GM19025 (cell line): Measurements from ENCODE around the gene DYNLRB2.

Experiments
- ATAC-seq: cut with Tn5 transposase; IDR thresholded peaks from one replicate; pipeline ENCODE4 v1.9.1; 2021; ENCODE audit warnings: mild to moderate bottlenecking, low read depth, moderate library complexity; ENCODE audit not compliant: unreplicated experiment

The DYNLRB2 gene

GRCh38 chr16:80547145-80547544, 6.4 kb downstream of the DYNLRB2 start:
- no peak for ATAC-seq

GRCh38 chr16:80552277-80552676, 11.5 kb downstream of the DYNLRB2 start:
- no peak for ATAC-seq

GRCh38 chr16:80554033-80554432, 13.2 kb downstream of the DYNLRB2 start:
- no peak for ATAC-seq

DNA sequence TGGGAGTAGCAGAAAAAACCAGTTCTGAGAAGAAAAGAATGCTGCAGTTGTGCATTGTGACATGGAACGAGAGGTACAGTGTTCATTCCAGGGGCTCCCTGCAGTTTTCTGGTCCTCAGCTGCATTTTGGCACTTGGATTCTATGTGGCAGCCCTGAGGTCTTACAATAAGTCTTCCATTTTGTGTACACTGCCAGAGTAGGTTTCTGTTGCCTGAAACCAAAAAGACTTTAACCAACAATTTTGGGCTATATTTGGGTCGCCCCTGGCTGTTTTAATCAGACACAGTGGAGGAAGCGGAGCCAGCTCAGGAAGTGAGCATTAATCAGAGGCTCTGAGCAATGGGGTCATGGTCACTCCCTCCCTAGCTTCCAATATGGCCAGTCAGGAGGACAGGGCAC, 15.7 kb downstream of the DYNLRB2 start:
- ATAC-seq: no peak

GRCh38 chr16:80557037-80557436, 16.2 kb downstream of the DYNLRB2 start:
- no peak for ATAC-seq

DNA sequence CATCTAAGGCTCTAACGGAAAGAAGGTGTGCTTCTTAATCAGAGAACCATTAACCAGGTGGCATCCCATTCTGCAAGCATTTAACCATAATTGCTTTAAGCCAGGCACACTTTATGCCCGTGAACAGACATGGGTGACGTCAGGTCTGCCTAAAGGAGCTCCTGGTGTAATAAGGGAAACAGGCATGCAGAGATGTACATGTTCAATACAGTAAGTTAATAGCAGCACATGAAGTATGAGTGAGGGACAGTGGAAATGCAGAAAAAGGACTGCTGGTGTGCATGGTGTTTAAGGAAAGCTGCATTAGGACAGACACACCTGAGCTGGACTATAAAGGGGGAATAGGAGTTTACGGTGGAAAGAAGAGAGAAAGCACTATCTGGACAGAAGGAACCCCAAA, 18.6 kb downstream of the DYNLRB2 start:
- ATAC-seq: no peak

DNA sequence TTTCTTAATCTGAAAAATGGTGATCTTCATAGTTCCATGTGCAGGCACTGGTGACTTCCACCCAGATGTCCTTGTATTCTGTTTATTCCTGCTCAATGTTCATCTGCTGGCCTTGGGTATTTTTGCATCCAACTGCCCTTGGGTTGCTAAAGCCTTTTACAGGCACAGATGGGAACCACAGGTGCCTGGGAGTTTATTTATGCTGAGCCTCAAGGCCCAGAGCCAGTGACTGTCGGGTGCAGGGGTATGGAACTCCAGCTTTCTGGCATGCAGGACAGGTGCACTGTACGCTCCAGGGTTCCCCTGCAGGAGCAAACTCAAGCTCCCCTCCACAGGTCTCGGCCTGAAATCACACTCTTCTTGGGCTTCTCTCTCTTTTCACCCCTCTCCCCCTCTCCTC, 22.3 kb downstream of the DYNLRB2 start:
- ATAC-seq: no peak

DNA sequence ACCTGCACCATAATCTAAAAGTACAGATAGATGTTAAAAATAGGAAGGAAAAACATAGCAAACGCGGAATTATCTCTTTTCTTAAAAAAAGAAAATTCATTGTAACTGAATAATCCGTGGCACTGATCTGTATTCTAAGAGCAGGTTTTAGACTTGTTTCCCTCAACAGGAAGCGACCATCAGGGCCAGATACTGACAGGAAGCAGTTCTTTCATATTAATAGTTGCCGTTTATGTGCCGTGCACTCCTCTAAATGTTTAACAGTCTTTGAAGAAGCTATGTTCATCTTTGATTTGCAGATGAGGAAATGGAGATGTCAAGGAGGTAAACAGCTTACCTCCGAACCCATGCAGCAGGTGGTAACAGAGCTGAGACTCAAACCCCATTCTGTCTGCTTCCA, 23.6 kb downstream of the DYNLRB2 start:
- ATAC-seq: no peak

- ATAC-seq: no peak
Observed at GRCh38 chr16:80569440-80570105, 28.8 kb downstream of the DYNLRB2 start.

DNA sequence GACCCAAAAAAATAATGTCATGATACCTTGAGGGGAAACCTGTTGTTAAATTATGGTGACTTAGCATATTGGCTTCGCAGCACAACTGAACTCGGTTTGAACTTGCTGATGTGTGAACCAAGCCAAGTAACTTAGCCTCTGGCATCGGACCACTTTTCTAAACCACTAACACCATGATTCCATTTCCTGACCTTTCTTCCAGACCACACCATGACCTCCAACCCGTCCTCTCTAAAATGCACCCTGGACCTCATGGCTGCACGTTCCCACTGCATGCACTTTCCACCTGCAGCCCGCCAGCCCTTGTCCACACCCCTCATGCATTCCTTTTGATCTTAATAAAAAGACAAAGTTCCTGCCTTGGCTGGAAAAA, 29.3 kb downstream of the DYNLRB2 start:
- ATAC-seq: no peak

GRCh38 chr16:80573700-80574120, 32.9 kb downstream of the DYNLRB2 start:
- ATAC-seq: no peak

DNA sequence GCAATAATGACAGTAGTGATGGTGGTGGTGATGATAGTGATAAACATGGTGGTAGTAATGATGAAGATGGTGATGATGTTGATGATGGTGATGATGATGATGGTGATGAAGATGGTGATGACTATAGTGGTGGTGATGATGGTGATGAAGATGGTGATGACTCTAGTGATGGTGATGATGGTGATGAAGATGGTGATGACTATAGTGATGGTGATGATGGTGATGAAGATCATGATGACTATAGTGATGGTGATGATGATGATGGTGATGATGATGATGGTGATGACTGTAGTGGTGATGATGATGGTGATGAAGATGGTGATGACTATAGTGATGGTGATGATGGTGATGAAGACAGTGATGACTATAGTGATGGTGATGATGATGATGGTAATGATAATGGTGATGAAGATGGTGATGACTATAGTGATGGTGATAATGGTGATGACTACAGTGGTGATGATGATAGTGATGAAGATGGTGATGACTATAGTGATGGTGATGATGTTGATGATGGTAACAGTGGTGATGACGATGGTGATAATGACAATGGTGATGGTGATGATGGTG, 35.6 kb downstream of the DYNLRB2 start:
- ATAC-seq: no peak

DNA sequence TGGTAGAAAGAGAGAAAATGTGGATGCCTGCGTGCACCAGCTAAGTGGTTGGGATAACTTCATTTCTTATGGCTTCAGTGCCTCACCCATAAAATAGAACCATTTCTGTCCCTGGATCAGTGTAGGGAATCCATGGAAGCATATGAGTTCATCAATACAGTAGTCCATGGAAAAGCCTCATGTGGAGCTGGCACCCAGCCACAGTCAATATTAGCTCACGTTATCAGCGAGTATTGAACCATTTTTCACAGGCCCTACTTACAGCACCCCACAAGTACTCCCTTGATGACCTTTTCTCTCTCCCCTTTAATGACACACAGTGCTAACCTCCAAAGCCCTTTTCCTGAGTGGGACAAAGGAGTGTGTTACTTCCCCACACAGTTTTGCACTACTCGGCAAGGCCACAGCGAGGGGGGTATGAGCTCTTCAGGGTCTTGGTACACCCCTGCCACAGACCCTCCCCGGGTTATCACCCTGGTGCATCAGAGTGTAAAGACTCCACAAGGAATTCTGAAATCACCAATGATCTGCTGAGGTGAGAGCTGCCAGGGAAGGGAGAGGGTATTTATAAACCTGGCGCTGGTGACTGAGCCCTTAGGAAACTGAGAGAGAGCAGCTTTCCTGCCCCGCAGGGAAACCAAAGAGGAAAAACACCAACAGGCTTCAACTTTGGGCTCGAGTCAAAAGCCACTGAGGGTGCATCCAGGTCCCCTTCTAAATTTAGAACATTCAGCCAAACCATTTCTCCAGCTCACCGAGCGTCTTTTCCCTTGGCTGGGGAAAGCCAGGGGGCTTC, 36.9 kb downstream of the DYNLRB2 start:
- no peak for ATAC-seq

DNA sequence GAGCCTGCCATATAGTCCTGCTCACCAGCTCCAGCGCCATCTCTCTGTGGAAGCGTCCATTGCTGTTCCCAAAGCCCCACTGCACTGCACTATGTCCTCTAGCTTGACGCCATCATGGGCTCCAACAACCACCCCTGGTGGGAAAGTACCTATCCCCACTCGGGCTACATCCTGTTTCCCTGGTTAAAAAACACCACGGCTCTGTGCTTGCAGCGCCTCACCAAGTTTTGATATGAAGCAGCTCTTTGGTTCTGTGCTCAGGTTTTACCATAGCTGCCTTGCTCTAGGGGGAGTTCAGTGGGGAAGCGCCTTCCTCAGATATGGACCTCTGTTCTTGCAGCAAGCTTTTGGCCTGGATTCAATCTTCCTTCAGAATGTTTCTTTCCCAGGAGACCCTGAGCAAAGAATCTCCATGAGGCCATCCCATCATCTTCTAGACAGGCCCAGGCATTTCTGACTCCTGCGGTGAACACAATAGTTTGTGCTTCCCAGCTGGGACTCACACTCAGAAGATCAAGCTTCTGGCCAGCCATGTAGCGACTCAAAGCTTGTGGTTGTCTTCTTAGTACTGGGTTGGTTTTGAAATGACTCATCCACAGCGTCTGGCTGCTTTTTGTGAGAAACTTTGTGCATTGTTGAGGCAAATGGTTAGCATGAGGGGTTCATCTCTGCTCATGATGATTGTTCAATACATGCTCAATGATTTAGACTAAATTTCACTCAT, 39.5 kb downstream of the DYNLRB2 start:
- ATAC-seq: peak; percentile 80

DNA sequence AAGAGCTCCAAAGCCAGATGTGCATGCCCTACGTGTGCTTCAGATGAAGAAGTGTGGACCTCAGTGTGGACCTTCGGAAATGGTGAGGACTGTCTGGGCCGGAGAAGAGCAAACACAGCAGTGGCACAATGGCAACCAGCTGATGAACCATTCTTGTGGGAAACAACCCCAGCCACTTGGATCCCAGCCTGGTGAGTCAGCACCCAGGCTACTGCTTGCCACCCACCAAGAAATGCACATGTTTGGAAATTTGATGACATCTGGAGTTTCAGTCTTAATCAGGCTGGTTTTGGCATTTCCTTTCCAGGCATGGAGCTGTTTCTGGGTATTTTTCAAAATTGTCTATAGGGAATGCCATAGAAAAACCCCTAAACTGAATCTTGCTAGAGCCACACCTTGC, 42.7 kb downstream of the DYNLRB2 start:
- no peak for ATAC-seq

DNA sequence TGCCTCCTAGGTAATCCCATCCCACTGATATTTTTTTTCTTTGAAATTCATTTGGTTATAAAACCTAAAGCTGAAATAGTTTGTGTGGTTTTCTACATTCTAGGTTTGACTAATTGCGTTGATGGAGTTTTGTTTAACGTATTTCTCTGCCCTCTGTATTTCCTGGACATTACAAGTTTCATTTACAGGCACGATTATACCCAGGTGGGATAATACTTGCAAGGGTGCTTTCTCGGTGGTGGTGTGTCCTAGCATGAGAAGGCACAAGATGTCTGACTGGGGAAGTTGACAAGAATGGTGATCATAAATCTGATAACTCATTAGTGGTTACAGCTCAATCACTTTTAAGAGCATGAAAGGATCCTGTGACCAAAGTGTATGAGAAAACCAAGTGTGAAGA, 45.0 kb downstream of the DYNLRB2 start:
- ATAC-seq: no peak

DNA sequence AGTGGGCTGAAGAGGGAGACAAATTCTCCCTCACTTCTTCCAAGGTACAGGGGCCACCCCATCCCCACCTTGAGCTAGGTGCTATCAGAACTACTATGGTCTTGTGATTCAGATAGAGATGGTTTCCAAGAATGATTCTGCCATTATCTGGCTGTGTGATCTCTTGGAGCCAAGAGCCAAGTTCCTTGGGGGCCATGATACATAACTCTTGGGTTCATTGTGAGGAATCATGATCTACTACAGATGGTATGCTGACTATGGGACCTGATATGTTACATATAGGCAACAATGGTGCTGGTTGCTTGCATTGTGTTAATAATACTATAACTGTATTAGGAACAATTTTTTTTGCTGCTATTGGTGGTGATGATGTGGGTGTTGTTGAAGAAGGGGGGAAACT, 45.7 kb downstream of the DYNLRB2 start:
- ATAC-seq: no peak

- ATAC-seq: no peak
Observed at GRCh38 chr16:80587071-80587470, 46.3 kb downstream of the DYNLRB2 start.

DNA sequence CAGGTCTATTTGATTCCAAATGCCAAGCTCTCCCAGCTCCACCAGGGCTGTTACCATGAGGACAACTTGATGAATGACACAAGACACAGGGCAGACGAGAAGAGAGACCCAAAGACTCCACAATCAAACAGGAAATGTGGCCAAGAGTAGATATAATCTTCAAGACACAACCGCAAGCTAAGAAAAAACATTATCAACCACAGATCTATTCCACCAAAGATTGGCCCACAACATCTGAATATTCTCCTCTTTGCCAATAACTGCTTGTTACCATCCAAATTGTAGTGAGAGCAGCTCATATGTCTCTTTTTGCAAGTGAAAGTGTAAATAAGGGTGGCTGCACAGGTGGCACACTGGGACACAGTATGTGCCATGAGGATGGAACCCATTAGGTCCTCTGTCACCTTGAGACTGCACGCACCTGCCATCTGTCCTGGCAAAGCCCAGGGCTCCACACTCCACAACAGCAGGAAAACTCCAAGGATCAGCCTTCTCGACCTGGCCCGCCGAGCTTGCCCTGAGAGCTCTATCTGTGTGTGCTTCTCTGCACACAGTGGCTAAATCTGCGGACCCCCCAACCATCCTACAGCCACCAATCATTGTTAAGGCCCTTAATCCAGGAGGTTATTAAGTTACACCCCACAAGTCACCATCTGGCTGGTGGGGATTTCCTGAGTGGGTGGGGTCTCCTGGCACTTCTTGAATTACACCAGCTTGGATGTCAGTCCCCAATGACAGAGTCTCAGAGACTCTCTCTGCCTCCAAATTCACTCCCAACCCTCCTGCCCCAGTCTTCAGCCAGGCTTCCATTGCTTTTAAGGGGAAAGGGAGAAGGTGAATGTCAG, 50.5 kb downstream of the DYNLRB2 start:
- no peak for ATAC-seq

DNA sequence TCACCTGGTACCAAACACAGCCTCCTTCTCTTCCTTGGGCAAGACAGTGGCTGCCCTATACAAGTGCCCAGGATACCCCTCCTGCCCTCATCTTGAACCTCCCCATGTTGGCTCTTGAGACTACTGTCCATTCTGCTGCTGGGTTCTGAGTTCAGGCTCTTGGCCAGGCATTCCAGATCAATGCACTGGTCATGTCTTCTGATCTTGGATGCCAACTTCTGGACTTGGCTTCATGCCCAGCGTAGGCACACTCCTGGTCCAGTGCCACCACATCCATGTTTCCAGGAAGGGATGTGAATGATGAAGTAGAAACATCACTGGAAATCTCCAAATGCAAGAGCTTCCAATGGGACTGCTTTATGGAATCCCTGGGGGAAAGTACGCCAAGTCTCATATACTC, 51.5 kb downstream of the DYNLRB2 start:
- ATAC-seq: no peak
